HPDE6-E6E7 (cell line): Measurements from ENCODE around the gene PID1.
"Not testable (repeated sequence)": the region's sequence is repeated elsewhere in the genome, so short reads cannot be mapped to it uniquely, and the experiment has no call there.

Experiments
- DNase-seq: peaks from one replicate; pipeline ENCODE4 v3.0.0; 2011; ENCODE audit warnings: missing footprints; ENCODE audit errors: extremely low spot score

The PID1 gene

GRCh38 chr2:229212241-229212640, 58.8 kb downstream of the PID1 start:
- DNase-seq: no peak

GRCh38 chr2:229210641-229211040, 60.4 kb downstream of the PID1 start:
- DNase-seq: no peak

- DNase-seq: no peak
Measured at GRCh38 chr2:229206548-229206947, 64.5 kb downstream of the PID1 start.

GRCh38 chr2:229205704-229206103, 65.4 kb downstream of the PID1 start:
- DNase-seq: no peak

GRCh38 chr2:229202646-229203045, 68.4 kb downstream of the PID1 start:
- no peak for DNase-seq

GRCh38 chr2:229201521-229201920, 69.6 kb downstream of the PID1 start:
- DNase-seq: no peak

GRCh38 chr2:229199267-229199666, 71.8 kb downstream of the PID1 start:
- DNase-seq: no peak

GRCh38 chr2:229196448-229196847, 74.6 kb downstream of the PID1 start:
- DNase-seq: no peak

- no peak for DNase-seq
Measured at GRCh38 chr2:229195346-229195947, 75.6 kb downstream of the PID1 start.

- no peak for DNase-seq
Measured at GRCh38 chr2:229193281-229193680, 77.8 kb downstream of the PID1 start.

GRCh38 chr2:229191413-229191812, 79.7 kb downstream of the PID1 start:
- no peak for DNase-seq

- DNase-seq: not testable (repeated sequence)
Measured at GRCh38 chr2:229187123-229187522, 84.0 kb downstream of the PID1 start.

- no peak for DNase-seq
Measured at GRCh38 chr2:229181641-229182040, 89.4 kb downstream of the PID1 start.

- no peak for DNase-seq
Measured at GRCh38 chr2:229180658-229181057, 90.4 kb downstream of the PID1 start.

- no peak for DNase-seq
Measured at GRCh38 chr2:229179628-229180027, 91.5 kb downstream of the PID1 start.

- DNase-seq: no peak
Measured at GRCh38 chr2:229178706-229179105, 92.4 kb downstream of the PID1 start.

- no peak for DNase-seq
Measured at GRCh38 chr2:229178117-229178516, 93.0 kb downstream of the PID1 start.

GRCh38 chr2:229176136-229176535, 95.0 kb downstream of the PID1 start:
- DNase-seq: no peak

- no peak for DNase-seq
Measured at GRCh38 chr2:229175497-229175863, 95.6 kb downstream of the PID1 start.

GRCh38 chr2:229174794-229175496, 96.1 kb downstream of the PID1 start:
- DNase-seq: no peak

GRCh38 chr2:229173825-229174359, 97.2 kb downstream of the PID1 start:
- no peak for DNase-seq

GRCh38 chr2:229170916-229171315, 100.2 kb downstream of the PID1 start:
- no peak for DNase-seq

GRCh38 chr2:229170171-229170570, 100.9 kb downstream of the PID1 start:
- no peak for DNase-seq
